Common myeloid progenitor, CD34-positive (primary cell): ENCODE data around the gene MPPE1.

ENCODE experiments used
- CTCF ChIA-PET: fragments of 350-600 bp; sonication (Branson Sonifier 250); formaldehyde crosslinking; loops from one replicate; lab custom pipeline; 2021; ENCODE audit warnings: antibody characterized with exemption; lab: Charles Lee
- POLR2A ChIA-PET: fragments of 350-600 bp; sonication (Branson Sonifier 250); formaldehyde crosslinking; loops from one replicate; lab custom pipeline; 2021; ENCODE audit warnings: antibody characterized with exemption; lab: Charles Lee
- DNase-seq, 3 donors: peaks; one replicate each; pipeline versions ENCODE4 v3.0.0 to v3.0.0-alpha.2; 2013
- H3K27ac ChIP-seq, 2 experiments: 1 replicate in 1 of 2; 2 replicates in 1 of 2; pipeline ENCODE4 v1.7.0; 2013; ENCODE audit warnings: inconsistent platforms in 2 of 2, low read length in 2 of 2, mild to moderate bottlenecking in 2 of 2, low read depth in 1 of 2, moderate library complexity in 1 of 2; ENCODE audit not compliant: severe bottlenecking in 2 of 2, insufficient read depth in 1 of 2, poor library complexity in 1 of 2
- H3K27me3 ChIP-seq, 5 experiments: replicated peaks in 2 of 5; 1 replicate in 3 of 5; 2 replicates in 2 of 5; pipeline versions ENCODE4 v1.6.1 to v1.7.0; 2013; ENCODE audit warnings: low read length in 4 of 5, mild to moderate bottlenecking in 2 of 5, moderate library complexity in 2 of 5, inconsistent platforms in 1 of 5; ENCODE audit not compliant: insufficient read depth in 5 of 5, control insufficient read depth in 4 of 5
- H3K36me3 ChIP-seq, 4 experiments: 1 replicate in 2 of 4; 2 replicates in 2 of 4; pipeline versions ENCODE4 v1.6.1 to v1.7.0; 2013; ENCODE audit warnings: low read length in 3 of 4, control low read depth in 1 of 4, mild to moderate bottlenecking in 1 of 4; ENCODE audit not compliant: control insufficient read depth in 4 of 4, insufficient read depth in 4 of 4
- H3K4me1 ChIP-seq, 4 experiments: 1 replicate in 3 of 4; 2 replicates in 1 of 4; pipeline versions ENCODE4 v1.6.1 to v1.7.1; 2013; ENCODE audit warnings: low read length in 3 of 4, mild to moderate bottlenecking in 3 of 4, control low read depth in 1 of 4, inconsistent platforms in 1 of 4, moderate library complexity in 1 of 4; ENCODE audit not compliant: control insufficient read depth in 4 of 4, insufficient read depth in 4 of 4; ENCODE audit errors: control extremely low read depth in 1 of 4
- H3K4me3 ChIP-seq, 7 experiments: 1 replicate in 4 of 7; 2 replicates in 3 of 7; pipeline versions ENCODE4 v1.5.1 to v1.7.0; 2013; ENCODE audit warnings: mild to moderate bottlenecking in 7 of 7, low read length in 6 of 7, moderate library complexity in 6 of 7, inconsistent platforms in 2 of 7, low read depth in 2 of 7, control low read depth in 1 of 7; ENCODE audit not compliant: insufficient read depth in 4 of 7, control insufficient read depth in 1 of 7; ENCODE audit errors: extremely low read depth in 1 of 7
- H3K9me3 ChIP-seq, 5 experiments: 1 replicate in 4 of 5; 2 replicates in 1 of 5; pipeline versions ENCODE4 v1.6.1 to v1.7.1; 2013; ENCODE audit warnings: low read length in 4 of 5, mild to moderate bottlenecking in 2 of 5, inconsistent platforms in 1 of 5, low read depth in 1 of 5, moderate library complexity in 1 of 5; ENCODE audit not compliant: control insufficient read depth in 4 of 5, insufficient read depth in 2 of 5; ENCODE audit errors: control extremely low read depth in 1 of 5
- WGBS: methylation state at CpG from one replicate; pipeline ENCODE4 v1.1.5; 2013; ENCODE audit not compliant: insufficient coverage; 5-methylcytosine and 5-hydroxymethylcytosine counted together

MPPE1 gene

DNA sequence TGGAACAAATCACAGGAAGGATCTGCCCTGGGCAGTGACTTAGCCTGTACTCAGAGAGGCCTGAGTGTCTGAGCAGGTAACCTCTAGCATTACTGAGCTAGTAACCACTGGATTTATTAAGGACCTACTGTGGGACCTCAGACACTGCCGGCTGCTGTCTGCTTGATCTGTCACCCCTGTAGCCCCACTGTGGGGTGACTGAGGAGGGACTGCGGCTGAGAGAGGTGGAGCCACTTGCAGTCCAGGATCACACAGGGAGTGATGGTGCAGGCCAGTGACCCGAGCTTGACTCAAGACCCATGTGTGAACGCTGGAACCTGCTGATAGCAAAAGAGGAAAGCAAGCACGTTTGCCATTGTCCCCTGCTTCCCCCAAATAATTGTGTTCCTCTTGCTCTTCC, 41.4 kb downstream of the MPPE1 start:
- ChIA-PET POLR2A (no interaction called here), CTCF (interaction anchor here (0.9 kb wide), 1 partner anchor 13 kb away, joined by 4 read pairs; no protein-coding TSS in a partner anchor)
- H3K27me3 ChIP-seq: peaks cover 0 to 13% (median under 1%) of the 10 kb centered on the region in 5 experiments
- H3K36me3 ChIP-seq: no peaks in the 10 kb centered on the region
- peaks cover 0 to 2% (median 0%) of the 10 kb centered on the region in 4 experiments for H3K4me1 ChIP-seq
- no peak overlapping the region for H3K27ac ChIP-seq
- DNase-seq: no peak
- H3K4me3 ChIP-seq: no peak overlapping the region
- no peaks in the 10 kb centered on the region for H3K9me3 ChIP-seq
- WGBS: 71% methylated on average over 5 of the region's 5 CpGs

DNA sequence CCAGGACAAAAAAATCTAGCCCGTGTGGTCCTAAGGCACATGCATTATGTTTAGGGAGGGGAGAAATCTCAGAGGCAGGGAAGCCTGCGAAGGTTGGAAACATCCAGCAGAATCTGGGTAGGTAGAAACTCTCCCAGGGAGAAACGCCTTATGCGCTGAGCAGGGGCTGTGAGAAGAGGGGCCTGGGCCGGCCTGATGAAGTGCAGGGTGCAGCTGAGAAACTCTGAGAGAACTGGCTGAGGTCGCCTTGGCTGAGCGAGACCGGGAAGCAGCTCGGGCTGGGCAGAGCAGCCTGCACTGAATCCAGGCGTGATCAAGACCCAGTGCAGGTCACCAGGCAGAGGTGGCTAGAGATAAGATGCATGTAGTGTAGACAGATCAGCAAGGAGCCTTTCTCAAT, 41.8 kb downstream of the MPPE1 start:
- WGBS: 86% methylated on average over 9 of the region's 10 CpGs
- Histone ChIP-seq H3K27me3 (peaks cover 0 to 18% (median 2%) of the 10 kb centered on the region in 5 experiments), H3K36me3 (no peaks in the 10 kb centered on the region), H3K9me3 (no peaks in the 10 kb centered on the region), H3K4me3 (no peak overlapping the region), H3K4me1 (peaks cover 0 to 2% (median 0%) of the 10 kb centered on the region in 4 experiments), H3K27ac (no peak overlapping the region)
- ChIA-PET CTCF (interaction anchor here (0.9 kb wide), 1 partner anchor 12 kb away, joined by 4 read pairs; no protein-coding TSS in a partner anchor), POLR2A (no interaction called here)
- DNase-seq: no peak

GRCh38 chr18:11865071-11865470, 43.0 kb downstream of the MPPE1 start:
- CTCF ChIA-PET: interaction anchor here (1.0 to 1.5 kb wide), 3 partner anchors 73 to 131 kb away, joined by 3 read pairs; no protein-coding TSS in a partner anchor
- 92% methylated on average over 12 of the region's 12 CpGs for WGBS
- POLR2A ChIA-PET: no interaction called here
- Histone ChIP-seq H3K36me3 (no peaks in the 10 kb centered on the region), H3K9me3 (no peaks in the 10 kb centered on the region), H3K4me1 (peaks cover 0 to 2% (median under 1%) of the 10 kb centered on the region in 4 experiments), H3K27me3 (peaks cover 0 to 28% (median 2%) of the 10 kb centered on the region in 5 experiments), H3K27ac (no peak overlapping the region), H3K4me3 (no peak overlapping the region)
- no peak for DNase-seq

DNA sequence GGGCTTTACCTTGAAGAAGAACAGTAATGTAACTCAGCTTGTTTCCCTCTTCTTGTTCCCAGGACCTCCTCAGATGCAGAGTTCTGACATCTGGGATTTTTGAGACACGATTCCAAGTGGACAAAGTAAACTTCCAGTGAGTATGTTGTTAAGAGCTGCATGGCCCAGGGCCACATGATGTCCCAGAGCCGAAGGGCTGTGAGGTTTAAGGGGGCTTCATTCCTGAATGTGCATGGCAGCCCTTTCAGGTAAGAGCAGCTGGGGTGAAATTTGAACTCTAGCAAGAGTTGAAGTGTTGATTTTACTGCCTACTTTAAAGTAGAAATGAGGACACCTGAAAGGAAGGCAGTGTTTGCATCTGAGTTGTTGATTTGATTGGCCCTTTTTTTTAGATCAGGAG, 43.6 kb downstream of the MPPE1 start:
- H3K27me3 ChIP-seq: peaks cover 0 to 34% (median 2%) of the 10 kb centered on the region in 5 experiments
- WGBS: 100% methylated on average over 1 of the region's 2 CpGs
- H3K27ac ChIP-seq: no peak overlapping the region
- H3K4me1 ChIP-seq: peaks cover 0 to 4% (median 3%) of the 10 kb centered on the region in 4 experiments
- no peak for DNase-seq
- CTCF ChIA-PET: interaction anchor here (1.0 to 1.5 kb wide), 3 partner anchors 74 to 131 kb away, joined by 3 read pairs; no protein-coding TSS in a partner anchor
- H3K36me3 ChIP-seq: no peaks in the 10 kb centered on the region
- POLR2A ChIA-PET: no interaction called here
- no peak overlapping the region for H3K4me3 ChIP-seq
- no peaks in the 10 kb centered on the region for H3K9me3 ChIP-seq

- Histone ChIP-seq H3K27me3 (peaks cover 0 to 38% (median 5%) of the 10 kb centered on the region in 5 experiments), H3K4me3 (no peak overlapping the region), H3K36me3 (no peaks in the 10 kb centered on the region), H3K9me3 (no peaks in the 10 kb centered on the region), H3K27ac (no peak overlapping the region), H3K4me1 (peaks cover 0 to 4% (median 3%) of the 10 kb centered on the region in 4 experiments)
- ChIA-PET POLR2A (no interaction called here), CTCF (interaction anchor here (1.2 kb wide), 1 partner anchor 9 kb away, joined by 3 read pairs; no protein-coding TSS in a partner anchor)
- DNase-seq: no peak
- 96% methylated on average over 5 of the region's 6 CpGs for WGBS
These were observed 45.5 kb downstream of the MPPE1 start for GRCh38 chr18:11862468-11863137.

- H3K9me3 ChIP-seq: no peaks in the 10 kb centered on the region
- H3K4me3 ChIP-seq: no peak overlapping the region
- H3K27ac ChIP-seq: no peak overlapping the region
- no peak for DNase-seq
- POLR2A ChIA-PET: no interaction called here
- CTCF ChIA-PET: interaction anchor here (1.2 kb wide), 1 partner anchor 8 kb away, joined by 3 read pairs; no protein-coding TSS in a partner anchor
- peaks cover 0 to 10% (median 7%) of the 10 kb centered on the region in 4 experiments for H3K4me1 ChIP-seq
- no peaks in the 10 kb centered on the region for H3K36me3 ChIP-seq
- peaks cover 0 to 38% (median 6%) of the 10 kb centered on the region in 5 experiments for H3K27me3 ChIP-seq
- WGBS: 95% methylated on average over 17 of the region's 20 CpGs
These were observed 46.4 kb downstream of the MPPE1 start for GRCh38 chr18:11861583-11862288.
